A673 (cell line): Measurements from ENCODE around the gene ELOVL6.

Source experiments
- EZH2 ChIP-seq: fragments of 200-600 bp; sonication (generic); IDR thresholded peaks from 2 replicates; pipeline ENCODE4 v1.6.1; 2017; ENCODE audit warnings: borderline replicate concordance, low read depth, mild to moderate bottlenecking, mixed read lengths, antibody characterized with exemption, low read length; ENCODE audit not compliant: poor library complexity, severe bottlenecking
- TF ChIP-seq, protein P1 (sequence below): fragments of 300-800, 200-600 bp; sonication (generic); conservative IDR thresholded peaks from 2 replicates; pipeline ENCODE4 v1.5.1; 2017; ENCODE audit warnings: low read depth, mild to moderate bottlenecking, antibody characterized with exemption, low read length, moderate library complexity, mixed read lengths

GRCh38 chr4:110059556-110060191 lies 138.7 kb downstream of the ELOVL6 start:
- TF ChIP-seq, protein P1, sequence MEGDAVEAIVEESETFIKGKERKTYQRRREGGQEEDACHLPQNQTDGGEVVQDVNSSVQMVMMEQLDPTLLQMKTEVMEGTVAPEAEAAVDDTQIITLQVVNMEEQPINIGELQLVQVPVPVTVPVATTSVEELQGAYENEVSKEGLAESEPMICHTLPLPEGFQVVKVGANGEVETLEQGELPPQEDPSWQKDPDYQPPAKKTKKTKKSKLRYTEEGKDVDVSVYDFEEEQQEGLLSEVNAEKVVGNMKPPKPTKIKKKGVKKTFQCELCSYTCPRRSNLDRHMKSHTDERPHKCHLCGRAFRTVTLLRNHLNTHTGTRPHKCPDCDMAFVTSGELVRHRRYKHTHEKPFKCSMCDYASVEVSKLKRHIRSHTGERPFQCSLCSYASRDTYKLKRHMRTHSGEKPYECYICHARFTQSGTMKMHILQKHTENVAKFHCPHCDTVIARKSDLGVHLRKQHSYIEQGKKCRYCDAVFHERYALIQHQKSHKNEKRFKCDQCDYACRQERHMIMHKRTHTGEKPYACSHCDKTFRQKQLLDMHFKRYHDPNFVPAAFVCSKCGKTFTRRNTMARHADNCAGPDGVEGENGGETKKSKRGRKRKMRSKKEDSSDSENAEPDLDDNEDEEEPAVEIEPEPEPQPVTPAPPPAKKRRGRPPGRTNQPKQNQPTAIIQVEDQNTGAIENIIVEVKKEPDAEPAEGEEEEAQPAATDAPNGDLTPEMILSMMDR, result no peak
- TF ChIP-seq EZH2, result no peak
